ENCODE results near the gene DYRK1B.

DNA sequence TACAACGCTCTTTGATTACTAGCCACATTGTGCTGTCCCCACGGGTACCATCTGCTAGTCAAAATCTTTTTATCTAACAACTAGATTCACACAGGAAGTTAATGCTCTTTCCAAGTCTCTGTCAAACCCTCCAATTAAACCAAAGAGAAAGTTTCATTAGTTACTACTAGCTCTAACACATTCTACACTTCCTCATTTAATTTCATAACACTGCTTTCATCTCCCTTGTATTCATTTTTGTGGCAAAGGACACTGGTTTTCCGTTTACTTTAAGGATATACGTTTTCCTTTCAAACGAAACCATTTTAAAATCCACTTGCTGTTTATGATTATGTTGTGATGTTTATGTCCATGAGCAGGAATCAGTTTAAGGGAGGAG is 5.3 kb downstream of the DYRK1B start:
- TF ChIP-seq POLR2A (IDR thresholded peaks at IDR 0.05) (no peak), CTCF (IDR thresholded peaks at IDR 0.05) (no peak)
